Loucy (cell line): ENCODE results near the gene WASF2.

ENCODE experiments used
- H2AFZ ChIP-seq: fragments of 200-600 bp; sonication (generic); 2 replicates; pipeline ENCODE4 v1.6.0; 2016; ENCODE audit warnings: antibody characterized with exemption, mild to moderate bottlenecking, low read length, moderate library complexity
- H3F3A ChIP-seq: fragments of 200-600 bp; 2 replicates; pipeline ENCODE4 v1.6.0; 2016; ENCODE audit warnings: antibody characterized with exemption, low read depth, mild to moderate bottlenecking
- H3K27me3 ChIP-seq: fragments of 200-600 bp; sonication (generic); 2 replicates; pipeline ENCODE4 v1.6.1; 2014; ENCODE audit warnings: low read length, mild to moderate bottlenecking; ENCODE audit not compliant: insufficient read depth, poor library complexity, severe bottlenecking
- H3K36me3 ChIP-seq: fragments of 200-600 bp; sonication (generic); 2 replicates; pipeline ENCODE4 v1.6.1; 2016; ENCODE audit warnings: low read length; ENCODE audit not compliant: insufficient read depth
- H3K4me1 ChIP-seq: fragments of 200-600 bp; sonication (generic); 2 replicates; pipeline ENCODE4 v1.5.1; 2014; ENCODE audit warnings: low read length, mild to moderate bottlenecking; ENCODE audit not compliant: insufficient read depth, poor library complexity, severe bottlenecking
- H3K4me2 ChIP-seq: fragments of 200-600 bp; sonication (generic); 2 replicates; pipeline ENCODE4 v1.6.0; 2014; ENCODE audit warnings: antibody characterized with exemption, low read length, low read depth, mild to moderate bottlenecking; ENCODE audit not compliant: poor library complexity, severe bottlenecking
- H3K4me3 ChIP-seq: fragments of 200-600 bp; sonication (generic); 2 replicates; pipeline ENCODE4 v1.5.1; 2014; ENCODE audit warnings: low read length, mild to moderate bottlenecking, mixed read lengths; ENCODE audit not compliant: poor library complexity, severe bottlenecking
- H3K79me2 ChIP-seq: fragments of 200-600 bp; sonication (generic); 2 replicates; pipeline ENCODE4 v1.6.1; 2014; ENCODE audit warnings: low read length; ENCODE audit not compliant: insufficient read depth
- H3K9ac ChIP-seq: fragments of 200-600 bp; sonication (generic); 2 replicates; pipeline ENCODE4 v1.6.0; 2014; ENCODE audit warnings: mild to moderate bottlenecking, low read depth, low read length, moderate library complexity; ENCODE audit not compliant: poor library complexity, severe bottlenecking
- H3K9me2 ChIP-seq: fragments of 200-600 bp; sonication (generic); replicated peaks from 2 replicates; pipeline ENCODE4 v1.6.1; 2016; ENCODE audit warnings: low read depth, low read length, mixed read lengths
- H3K9me3 ChIP-seq: fragments of 200-600 bp; sonication (generic); 2 replicates; pipeline ENCODE4 v1.6.1; 2014; ENCODE audit warnings: mild to moderate bottlenecking, antibody characterized with exemption, low read length, low read depth; ENCODE audit not compliant: insufficient read depth
- H4K20me1 ChIP-seq: fragments of 200-600 bp; sonication (generic); 2 replicates; pipeline ENCODE4 v1.6.0; 2014; ENCODE audit warnings: antibody characterized with exemption, low read length, mild to moderate bottlenecking; ENCODE audit not compliant: insufficient read depth, poor library complexity, severe bottlenecking
- EZH2phosphoT487 ChIP-seq: fragments of 200-600 bp; IDR thresholded peaks from 2 replicates; pipeline ENCODE4 v1.6.1; 2018; ENCODE audit warnings: antibody characterized with exemption, mild to moderate bottlenecking, moderate library complexity, borderline replicate concordance
- TF ChIP-seq, protein P1 (sequence below): fragments of 200-600 bp; sonication (generic); conservative IDR thresholded peaks from 2 replicates; pipeline ENCODE4 v1.5.1; 2014; ENCODE audit warnings: mild to moderate bottlenecking, antibody characterized with exemption, low read length

WASF2 gene

GRCh38 chr1:27526569-27527222 is 36.7 kb upstream of the WASF2 start:
- Histone ChIP-seq H3K4me1 (peaks cover 58% of the 10 kb centered on the region), H2AFZ (no peak overlapping the region), H4K20me1 (no peaks in the 10 kb centered on the region), H3K4me3 (peak overlapping the region; percentile 64), H3F3A (no peaks in the 10 kb centered on the region), H3K9me2 (no peaks in the 10 kb centered on the region), H3K9me3 (no peaks in the 10 kb centered on the region), H3K4me2 (peak overlapping the region; percentile 88), H3K9ac (peak overlapping the region; percentile 75), H3K36me3 (no peaks in the 10 kb centered on the region; the same call in 1 of the 2 replicates), H3K27me3 (no peaks in the 10 kb centered on the region), H3K79me2 (peaks cover 23% of the 10 kb centered on the region; the same call in 1 of the 2 replicates)
- no peak for TF ChIP-seq EZH2phosphoT487
- TF ChIP-seq, protein P1, sequence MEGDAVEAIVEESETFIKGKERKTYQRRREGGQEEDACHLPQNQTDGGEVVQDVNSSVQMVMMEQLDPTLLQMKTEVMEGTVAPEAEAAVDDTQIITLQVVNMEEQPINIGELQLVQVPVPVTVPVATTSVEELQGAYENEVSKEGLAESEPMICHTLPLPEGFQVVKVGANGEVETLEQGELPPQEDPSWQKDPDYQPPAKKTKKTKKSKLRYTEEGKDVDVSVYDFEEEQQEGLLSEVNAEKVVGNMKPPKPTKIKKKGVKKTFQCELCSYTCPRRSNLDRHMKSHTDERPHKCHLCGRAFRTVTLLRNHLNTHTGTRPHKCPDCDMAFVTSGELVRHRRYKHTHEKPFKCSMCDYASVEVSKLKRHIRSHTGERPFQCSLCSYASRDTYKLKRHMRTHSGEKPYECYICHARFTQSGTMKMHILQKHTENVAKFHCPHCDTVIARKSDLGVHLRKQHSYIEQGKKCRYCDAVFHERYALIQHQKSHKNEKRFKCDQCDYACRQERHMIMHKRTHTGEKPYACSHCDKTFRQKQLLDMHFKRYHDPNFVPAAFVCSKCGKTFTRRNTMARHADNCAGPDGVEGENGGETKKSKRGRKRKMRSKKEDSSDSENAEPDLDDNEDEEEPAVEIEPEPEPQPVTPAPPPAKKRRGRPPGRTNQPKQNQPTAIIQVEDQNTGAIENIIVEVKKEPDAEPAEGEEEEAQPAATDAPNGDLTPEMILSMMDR, result no peak

GRCh38 chr1:27525296-27526272 is 35.6 kb upstream of the WASF2 start:
- Histone ChIP-seq H3K79me2 (peaks cover 24% of the 10 kb centered on the region; the same call in 1 of the 2 replicates), H3K36me3 (no peaks in the 10 kb centered on the region; the same call in 1 of the 2 replicates), H3K4me1 (peaks cover 65% of the 10 kb centered on the region), H3K9me2 (no peaks in the 10 kb centered on the region), H3K4me2 (peak overlapping the region; percentile 88), H3F3A (no peaks in the 10 kb centered on the region), H2AFZ (no peak overlapping the region), H3K27me3 (no peaks in the 10 kb centered on the region), H3K9ac (peak overlapping the region; percentile 75), H3K4me3 (peak overlapping the region; percentile 64), H4K20me1 (no peaks in the 10 kb centered on the region), H3K9me3 (no peaks in the 10 kb centered on the region)
- TF ChIP-seq EZH2phosphoT487, result no peak
- TF ChIP-seq, protein P1, result no peak

DNA sequence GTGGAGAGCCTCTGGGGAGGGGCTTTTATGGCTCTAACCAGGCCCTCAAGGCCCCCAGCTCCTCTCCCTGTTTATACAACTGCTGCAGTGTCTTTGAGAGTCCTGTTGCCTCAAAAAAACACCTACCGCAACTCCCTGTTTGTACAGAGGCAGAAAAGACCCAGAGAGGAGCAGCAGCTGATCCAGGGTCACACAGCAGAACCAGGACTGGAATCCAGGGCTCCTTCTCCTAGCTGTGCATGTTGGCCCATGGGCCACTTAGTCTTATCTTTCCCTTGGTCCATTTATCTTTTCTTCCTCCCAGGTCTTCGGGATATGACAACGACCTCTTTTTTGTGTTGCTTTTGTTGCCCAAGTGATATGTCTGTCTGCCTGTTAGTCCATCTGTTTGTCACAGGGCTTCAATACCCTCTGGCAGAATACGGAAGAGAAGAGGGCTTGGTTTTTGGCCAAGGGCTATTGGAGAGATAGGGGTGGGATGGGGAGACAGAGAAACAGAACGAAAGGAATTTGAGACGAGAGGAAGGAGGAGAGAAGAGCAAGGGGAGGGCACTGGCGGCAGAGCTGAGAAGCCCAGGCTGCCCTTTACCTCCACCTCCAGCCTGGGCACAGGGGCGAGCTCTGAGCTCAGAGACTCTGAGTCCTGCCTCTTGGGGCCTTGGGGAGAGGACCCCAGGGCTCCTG is 33.5 kb upstream of the WASF2 start:
- H3F3A ChIP-seq, result no peaks in the 10 kb centered on the region
- H3K36me3 ChIP-seq, result no peaks in the 10 kb centered on the region
- H2AFZ ChIP-seq, result no peak overlapping the region
- H4K20me1 ChIP-seq, result no peaks in the 10 kb centered on the region
- peak overlapping the region; percentile 71 for H3K4me3 ChIP-seq
- H3K79me2 ChIP-seq, result peaks cover 24% of the 10 kb centered on the region; the same call in 1 of the 2 replicates
- H3K9ac ChIP-seq, result peak overlapping the region; percentile 79
- H3K4me2 ChIP-seq, result peak overlapping the region; percentile 88
- TF ChIP-seq EZH2phosphoT487, result no peak
- TF ChIP-seq, protein P1, result no peak
- H3K9me2 ChIP-seq, result no peaks in the 10 kb centered on the region
- H3K9me3 ChIP-seq, result no peaks in the 10 kb centered on the region
- peaks cover 78% of the 10 kb centered on the region for H3K4me1 ChIP-seq
- H3K27me3 ChIP-seq, result no peaks in the 10 kb centered on the region
